ENCODE measurements around the gene ACVR2A. TPM values are rescaled to one million over a fixed set of nuclear protein-coding genes. Genes with fewer than 3 reads are reported as not detected.

ACVR2A gene
- polyA plus RNA-seq, 1 donor from 2014 or later, result 139 TPM

DNA sequence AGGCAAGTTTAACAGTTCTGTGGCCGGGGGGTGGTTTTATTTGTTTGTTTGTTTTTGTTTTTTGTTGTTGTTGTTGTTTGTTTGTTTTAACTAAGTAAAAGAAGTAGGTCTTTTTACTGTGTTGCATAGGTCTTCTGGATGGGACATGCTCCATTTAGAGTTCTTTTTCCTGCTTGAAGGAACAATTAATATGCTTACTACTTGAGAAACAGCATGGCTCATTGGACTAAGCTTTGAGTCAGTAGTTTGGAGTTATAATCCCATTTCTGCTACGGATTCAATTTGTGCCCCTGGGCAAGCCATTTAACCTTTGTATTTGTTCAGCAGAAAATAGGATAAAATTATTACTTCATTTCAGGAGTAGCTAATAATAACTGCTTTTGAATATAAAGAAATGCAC, 8.7 kb upstream of the ACVR2A start:
- H3K9me2 ChIP-seq (ENCODE audit: insufficient read depth, low read length), result no peaks in the 10 kb centered on the region
- TF ChIP-seq EZH2 (IDR thresholded peaks at IDR 0.05; ENCODE audit: borderline replicate concordance, insufficient read depth, low read length, poor library complexity, severe bottlenecking) (no peak), POLR2AphosphoS5 (IDR thresholded peaks at IDR 0.05) (no peak), RAD21 (conservative IDR thresholded peaks at IDR 0.05) (no peak), REST (IDR thresholded peaks at IDR 0.05; ENCODE audit: borderline replicate concordance) (no peak), MXI1 (conservative IDR thresholded peaks at IDR 0.05; ENCODE audit: poor library complexity, severe bottlenecking) (no peak), SMC3 (conservative IDR thresholded peaks at IDR 0.05; ENCODE audit: poor library complexity) (no peak), TAF1 (IDR thresholded peaks at IDR 0.05; ENCODE audit: low read depth) (no peak), EP300 (conservative IDR thresholded peaks at IDR 0.05; ENCODE audit: poor library complexity, severe bottlenecking) (no peak)
- TF ChIP-seq, protein P1, sequence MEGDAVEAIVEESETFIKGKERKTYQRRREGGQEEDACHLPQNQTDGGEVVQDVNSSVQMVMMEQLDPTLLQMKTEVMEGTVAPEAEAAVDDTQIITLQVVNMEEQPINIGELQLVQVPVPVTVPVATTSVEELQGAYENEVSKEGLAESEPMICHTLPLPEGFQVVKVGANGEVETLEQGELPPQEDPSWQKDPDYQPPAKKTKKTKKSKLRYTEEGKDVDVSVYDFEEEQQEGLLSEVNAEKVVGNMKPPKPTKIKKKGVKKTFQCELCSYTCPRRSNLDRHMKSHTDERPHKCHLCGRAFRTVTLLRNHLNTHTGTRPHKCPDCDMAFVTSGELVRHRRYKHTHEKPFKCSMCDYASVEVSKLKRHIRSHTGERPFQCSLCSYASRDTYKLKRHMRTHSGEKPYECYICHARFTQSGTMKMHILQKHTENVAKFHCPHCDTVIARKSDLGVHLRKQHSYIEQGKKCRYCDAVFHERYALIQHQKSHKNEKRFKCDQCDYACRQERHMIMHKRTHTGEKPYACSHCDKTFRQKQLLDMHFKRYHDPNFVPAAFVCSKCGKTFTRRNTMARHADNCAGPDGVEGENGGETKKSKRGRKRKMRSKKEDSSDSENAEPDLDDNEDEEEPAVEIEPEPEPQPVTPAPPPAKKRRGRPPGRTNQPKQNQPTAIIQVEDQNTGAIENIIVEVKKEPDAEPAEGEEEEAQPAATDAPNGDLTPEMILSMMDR (IDR thresholded peaks at IDR 0.05; ENCODE audit: poor library complexity, severe bottlenecking), result no peak
- H3F3A ChIP-seq (ENCODE audit: insufficient read depth, low read length, poor library complexity, severe bottlenecking), result no peaks in the 10 kb centered on the region

GRCh38 chr2:147843391-147843863, 1.4 kb upstream of the ACVR2A start:
- H3K36me3 ChIP-seq (ENCODE audit: insufficient read depth, low read length), result no peaks in the 10 kb centered on the region
- H3K4me2 ChIP-seq (ENCODE audit: low read length), result peak overlapping the region; percentile 65
- peak overlapping the region; percentile 80 for H2AFZ ChIP-seq (ENCODE audit: low read depth, low read length)
- H4K20me1 ChIP-seq (ENCODE audit: insufficient read depth), result no peaks in the 10 kb centered on the region
- H3K9me2 ChIP-seq (ENCODE audit: insufficient read depth, low read length), result no peaks in the 10 kb centered on the region
- peak overlapping the region; percentile 98 for H3K9ac ChIP-seq (ENCODE audit: low read length)
- no peaks in the 10 kb centered on the region for H3K27me3 ChIP-seq (ENCODE audit: insufficient read depth, low read depth, low read length)
- H3K9me3 ChIP-seq (ENCODE audit: low read length), result no peaks in the 10 kb centered on the region
- H3F3A ChIP-seq (ENCODE audit: insufficient read depth, low read length, poor library complexity, severe bottlenecking), result no peaks in the 10 kb centered on the region
- peak overlapping the region; percentile 96 for H3K27ac ChIP-seq (ENCODE audit: low read length)
- H3K79me2 ChIP-seq (replicated peaks; ENCODE audit: insufficient read depth, low read length), result peaks cover 33% of the 10 kb centered on the region
- TF ChIP-seq REST (IDR thresholded peaks at IDR 0.05; ENCODE audit: borderline replicate concordance) (no peak), EP300 (conservative IDR thresholded peaks at IDR 0.05; ENCODE audit: poor library complexity, severe bottlenecking) (no peak), POLR2AphosphoS5 (IDR thresholded peaks at IDR 0.05) (no peak), RAD21 (conservative IDR thresholded peaks at IDR 0.05) (no peak), TAF1 (IDR thresholded peaks at IDR 0.05; ENCODE audit: low read depth) (no peak), MXI1 (conservative IDR thresholded peaks at IDR 0.05; ENCODE audit: poor library complexity, severe bottlenecking) (no peak), SMC3 (conservative IDR thresholded peaks at IDR 0.05; ENCODE audit: poor library complexity) (no peak), EZH2 (IDR thresholded peaks at IDR 0.05; ENCODE audit: borderline replicate concordance, insufficient read depth, low read length, poor library complexity, severe bottlenecking) (no peak)
- TF ChIP-seq, protein P1 (IDR thresholded peaks at IDR 0.05; ENCODE audit: poor library complexity, severe bottlenecking), result no peak
- peak overlapping the region; percentile 82 for H3K4me3 ChIP-seq (ENCODE audit: low read length)

More for the DNA sequence above, 8.7 kb upstream of the ACVR2A start:
- Histone ChIP-seq H3K27me3 (ENCODE audit: insufficient read depth, low read depth, low read length) (no peaks in the 10 kb centered on the region), H3K4me2 (ENCODE audit: low read length) (no peak overlapping the region), H3K4me3 (ENCODE audit: low read length) (no peak overlapping the region), H3K9ac (ENCODE audit: low read length) (no peak overlapping the region), H2AFZ (ENCODE audit: low read depth, low read length) (no peak overlapping the region), H3K36me3 (ENCODE audit: insufficient read depth, low read length) (no peaks in the 10 kb centered on the region), H4K20me1 (ENCODE audit: insufficient read depth) (no peaks in the 10 kb centered on the region), H3K79me2 (replicated peaks; ENCODE audit: insufficient read depth, low read length) (no peaks in the 10 kb centered on the region), H3K9me3 (ENCODE audit: low read length) (no peaks in the 10 kb centered on the region), H3K27ac (ENCODE audit: low read length) (no peak overlapping the region)
